SU-DHL-6 (cell line): ENCODE measurements around the gene MYOM3.

ENCODE experiments used
- H2AFZ ChIP-seq: fragments of 200-600 bp; sonication (generic); 2 replicates; pipeline ENCODE4 v1.6.1; 2014; ENCODE audit warnings: low read depth, mild to moderate bottlenecking, moderate library complexity, mixed read lengths, antibody characterized with exemption, low read length; ENCODE audit not compliant: severe bottlenecking
- H3F3A ChIP-seq: fragments of 200-600 bp; shearing (Covaris generic); 2 replicates; pipeline ENCODE4 v1.6.0; 2016; ENCODE audit warnings: antibody characterized with exemption, mild to moderate bottlenecking; ENCODE audit not compliant: insufficient read depth
- H3K27ac ChIP-seq: fragments of 200-600 bp; sonication (generic); 2 replicates; pipeline ENCODE4 v1.5.1; 2016; ENCODE audit warnings: low read depth, mild to moderate bottlenecking, low read length, moderate library complexity, mixed read lengths
- H3K27me3 ChIP-seq: fragments of 200-600 bp; sonication (generic), shearing (Covaris generic); 2 replicates; pipeline ENCODE4 v1.6.0; 2014; ENCODE audit warnings: mild to moderate bottlenecking, low read length
- H3K36me3 ChIP-seq: fragments of 200-600 bp; sonication (generic); 2 replicates; pipeline ENCODE4 v1.6.1; 2014; ENCODE audit warnings: mild to moderate bottlenecking, low read length, mixed read lengths
- H3K4me2 ChIP-seq: fragments of 300-600, 200-600 bp; shearing (Covaris generic), sonication (generic); 2 replicates; pipeline ENCODE4 v1.6.0; 2014; ENCODE audit warnings: low read length, low read depth, mild to moderate bottlenecking; ENCODE audit not compliant: poor library complexity, severe bottlenecking
- H3K4me3 ChIP-seq: fragments of 200-600 bp; sonication (generic); 2 replicates; pipeline ENCODE4 v1.5.1; 2014; ENCODE audit warnings: antibody characterized with exemption, low read length, mild to moderate bottlenecking, mixed read lengths; ENCODE audit not compliant: insufficient read depth, poor library complexity, severe bottlenecking
- H3K79me2 ChIP-seq: fragments of 200-600 bp; sonication (generic); 2 replicates; pipeline ENCODE4 v1.6.1; 2014; ENCODE audit warnings: mild to moderate bottlenecking, low read length, moderate library complexity; ENCODE audit not compliant: insufficient read depth
- H3K9ac ChIP-seq: fragments of 200-600 bp; sonication (generic); 2 replicates; pipeline ENCODE4 v1.7.0; 2014; ENCODE audit warnings: mild to moderate bottlenecking, low read length
- H3K9me2 ChIP-seq: fragments of 200-600 bp; sonication (generic); replicated peaks from 2 replicates; pipeline ENCODE4 v1.6.1; 2014; ENCODE audit warnings: low read length; ENCODE audit not compliant: insufficient read depth
- H3K9me3 ChIP-seq: fragments of 200-600 bp; sonication (generic); 2 replicates; pipeline ENCODE4 v1.6.1; 2014; ENCODE audit warnings: low read length, mixed read lengths; ENCODE audit not compliant: insufficient read depth
- H4K20me1 ChIP-seq: fragments of 200-600 bp; sonication (generic); 2 replicates; pipeline ENCODE4 v1.6.1; 2014; ENCODE audit warnings: low read depth, mild to moderate bottlenecking, antibody characterized with exemption, low read length, moderate library complexity, mixed read lengths
- CTCF ChIP-seq: fragments of 200-600 bp; sonication (generic); IDR thresholded peaks from one replicate; pipeline ENCODE4 v1.5.1; 2017; ENCODE audit warnings: antibody characterized with exemption, mild to moderate bottlenecking, low read length, moderate library complexity; ENCODE audit not compliant: insufficient read depth, poor library complexity, severe bottlenecking
- EZH2phosphoT487 ChIP-seq: fragments of 200-600 bp; sonication (generic), shearing (Covaris generic); conservative IDR thresholded peaks from 2 replicates; pipeline ENCODE4 v1.6.1; 2018; ENCODE audit warnings: mild to moderate bottlenecking, antibody characterized with exemption, low read length, moderate library complexity, mixed read lengths

Gene MYOM3

GRCh38 chr1:24107462-24108138 lies 4.3 kb downstream of the MYOM3 start:
- Histone ChIP-seq H4K20me1 (no peaks in the 10 kb centered on the region), H3K9ac (no peak overlapping the region), H3K79me2 (no peaks in the 10 kb centered on the region), H3K4me3 (no peak overlapping the region), H3K9me3 (no peaks in the 10 kb centered on the region), H3K4me2 (no peak overlapping the region), H3K9me2 (no peaks in the 10 kb centered on the region), H2AFZ (no peak overlapping the region), H3K27me3 (no peaks in the 10 kb centered on the region), H3F3A (no peaks in the 10 kb centered on the region), H3K36me3 (no peaks in the 10 kb centered on the region), H3K27ac (no peak overlapping the region)
- no peak for TF ChIP-seq CTCF

GRCh38 chr1:24105368-24106160 lies 6.4 kb downstream of the MYOM3 start:
- H3K27ac ChIP-seq = no peak overlapping the region
- TF ChIP-seq EZH2phosphoT487 (no peak), CTCF (no peak)
- no peaks in the 10 kb centered on the region for H3K9me2 ChIP-seq
- H3K4me2 ChIP-seq = no peak overlapping the region
- H3K27me3 ChIP-seq = no peaks in the 10 kb centered on the region
- H3K9me3 ChIP-seq = no peaks in the 10 kb centered on the region
- no peaks in the 10 kb centered on the region for H3K79me2 ChIP-seq
- H3F3A ChIP-seq = no peaks in the 10 kb centered on the region
- no peaks in the 10 kb centered on the region for H4K20me1 ChIP-seq
- no peak overlapping the region for H3K9ac ChIP-seq
- H3K4me3 ChIP-seq = no peak overlapping the region
- no peak overlapping the region for H2AFZ ChIP-seq
- no peaks in the 10 kb centered on the region for H3K36me3 ChIP-seq

GRCh38 chr1:24104854-24105253 lies 7.1 kb downstream of the MYOM3 start:
- Histone ChIP-seq H3K4me2 (no peak overlapping the region), H3K4me3 (no peak overlapping the region), H3F3A (no peaks in the 10 kb centered on the region), H3K9me2 (no peaks in the 10 kb centered on the region), H3K79me2 (no peaks in the 10 kb centered on the region), H3K9me3 (no peaks in the 10 kb centered on the region), H3K27me3 (no peaks in the 10 kb centered on the region), H3K27ac (no peak overlapping the region), H2AFZ (no peak overlapping the region), H3K9ac (no peak overlapping the region), H3K36me3 (no peaks in the 10 kb centered on the region), H4K20me1 (no peaks in the 10 kb centered on the region)
- no peak for TF ChIP-seq CTCF
- no peak for TF ChIP-seq EZH2phosphoT487
